Stimulated activated CD4-positive, alpha-beta T cell treated with anti-CD3 and anti-CD28 coated beads, Interleukin-15, amount 100 ng/mL, for 24 hours (primary cell): Measurements from ENCODE around the gene TMEM108.

Experiments used
- DNase-seq: peaks from one replicate; pipeline ENCODE4 v3.0.0-alpha.2; 2020

The TMEM108 gene

GRCh38 chr3:133289322-133289721, 251.1 kb downstream of the TMEM108 start:
- DNase-seq: no peak

GRCh38 chr3:133292296-133292695, 254.1 kb downstream of the TMEM108 start:
- no peak for DNase-seq

- no peak for DNase-seq
Measured at GRCh38 chr3:133293397-133294110, 255.4 kb downstream of the TMEM108 start.

- no peak for DNase-seq
Measured at GRCh38 chr3:133294253-133294652, 256.1 kb downstream of the TMEM108 start.

GRCh38 chr3:133295199-133295901, 257.2 kb downstream of the TMEM108 start:
- DNase-seq: peak; percentile 5

- DNase-seq: no peak
Measured at GRCh38 chr3:133295944-133296917, 258.0 kb downstream of the TMEM108 start.

- no peak for DNase-seq
Measured at GRCh38 chr3:133296981-133297380, 258.8 kb downstream of the TMEM108 start.

- no peak for DNase-seq
Measured at GRCh38 chr3:133300102-133300501, 261.9 kb downstream of the TMEM108 start.

- no peak for DNase-seq
Measured at GRCh38 chr3:133301194-133301593, 263.0 kb downstream of the TMEM108 start.

- DNase-seq: no peak
Measured at GRCh38 chr3:133301731-133302130, 263.5 kb downstream of the TMEM108 start.

GRCh38 chr3:133303430-133303829, 265.2 kb downstream of the TMEM108 start:
- DNase-seq: no peak

- DNase-seq: no peak
Measured at GRCh38 chr3:133317866-133318265, 279.7 kb downstream of the TMEM108 start.

- DNase-seq: no peak
Measured at GRCh38 chr3:133328373-133328772, 290.2 kb downstream of the TMEM108 start.

- DNase-seq: no peak
Measured at GRCh38 chr3:133329626-133330025, 291.4 kb downstream of the TMEM108 start.

- DNase-seq: no peak
Measured at GRCh38 chr3:133330065-133330464, 291.9 kb downstream of the TMEM108 start.

GRCh38 chr3:133330522-133330921, 292.3 kb downstream of the TMEM108 start:
- no peak for DNase-seq

- no peak for DNase-seq
Measured at GRCh38 chr3:133354721-133355120, 316.5 kb downstream of the TMEM108 start.

- no peak for DNase-seq
Measured at GRCh38 chr3:133360476-133360875, 322.3 kb downstream of the TMEM108 start.

- no peak for DNase-seq
Measured at GRCh38 chr3:133361011-133361410, 322.8 kb downstream of the TMEM108 start.

GRCh38 chr3:133361435-133361834, 323.2 kb downstream of the TMEM108 start:
- DNase-seq: no peak

- DNase-seq: no peak
Measured at GRCh38 chr3:133362539-133362938, 324.3 kb downstream of the TMEM108 start.

GRCh38 chr3:133364704-133365103, 326.5 kb downstream of the TMEM108 start:
- no peak for DNase-seq

GRCh38 chr3:133366921-133367320, 328.7 kb downstream of the TMEM108 start:
- no peak for DNase-seq
